ENCODE data around the gene HMGB2.

HMGB2 gene

DNA sequence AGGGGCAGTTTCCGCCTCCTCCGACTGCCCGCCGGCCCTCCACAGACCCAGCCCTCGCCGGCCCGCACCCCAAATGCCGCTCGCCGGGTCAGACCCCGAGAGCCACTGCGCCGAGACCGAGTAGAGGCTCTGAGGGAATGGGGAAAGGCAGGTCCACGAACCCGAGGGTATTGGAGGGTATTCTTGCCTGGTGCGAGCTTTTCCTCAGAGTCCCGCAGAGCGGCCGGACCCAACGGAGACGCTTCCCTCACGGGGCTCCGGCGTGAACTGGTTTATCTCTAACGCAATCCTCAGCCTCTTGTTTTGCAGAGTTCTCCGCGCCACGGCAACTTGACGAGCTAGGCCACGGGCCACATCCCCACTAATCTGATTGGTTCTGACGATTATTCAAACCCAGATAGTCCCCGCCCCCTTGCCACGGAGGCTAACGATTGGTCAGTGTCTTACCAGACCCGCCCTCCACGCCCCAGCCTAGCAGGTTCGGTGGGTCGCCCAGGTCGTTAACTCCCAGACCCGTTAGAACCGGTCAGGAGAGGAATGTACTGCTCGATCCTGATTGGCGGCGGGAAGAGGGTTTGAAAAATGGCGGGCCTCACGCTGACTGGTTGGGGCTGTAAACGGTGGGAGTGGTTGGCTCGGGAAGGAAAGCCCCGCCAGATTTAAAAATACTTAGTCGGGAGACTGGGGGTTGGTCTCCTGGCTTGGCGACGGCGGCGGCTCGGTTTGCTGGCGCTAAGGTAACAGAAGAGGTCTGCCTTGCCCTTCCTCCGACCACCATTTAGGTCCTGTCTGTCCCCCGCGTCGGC is at the start of gene HMGB2:
Gene HMGB2 (minus strand): TSS at position 274 of the 806 bp plus-strand sequence. CDS start 709 bp downstream, outside the sequence.
- DNase-seq: peak; percentile 100

DNA sequence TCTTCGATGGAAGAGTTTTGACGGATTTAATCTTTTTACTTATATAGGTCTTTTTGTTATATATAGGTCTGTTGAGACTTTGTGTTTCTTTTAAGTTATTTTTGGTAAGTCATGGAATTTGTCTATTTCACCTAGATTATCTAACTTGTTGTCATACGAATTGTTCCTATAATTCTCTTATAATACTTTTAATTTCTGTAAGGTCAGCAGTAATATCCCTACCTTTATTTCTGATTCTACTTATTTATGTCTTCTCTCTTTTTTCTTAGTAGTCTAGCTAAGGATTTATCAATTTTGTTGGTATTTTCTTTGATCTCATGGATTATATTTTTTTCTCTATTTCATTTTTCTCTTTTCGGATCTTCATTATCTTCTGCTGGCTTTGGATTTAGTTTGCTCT is 48.2 kb upstream of the HMGB2 start:
- no peak for DNase-seq

DNA sequence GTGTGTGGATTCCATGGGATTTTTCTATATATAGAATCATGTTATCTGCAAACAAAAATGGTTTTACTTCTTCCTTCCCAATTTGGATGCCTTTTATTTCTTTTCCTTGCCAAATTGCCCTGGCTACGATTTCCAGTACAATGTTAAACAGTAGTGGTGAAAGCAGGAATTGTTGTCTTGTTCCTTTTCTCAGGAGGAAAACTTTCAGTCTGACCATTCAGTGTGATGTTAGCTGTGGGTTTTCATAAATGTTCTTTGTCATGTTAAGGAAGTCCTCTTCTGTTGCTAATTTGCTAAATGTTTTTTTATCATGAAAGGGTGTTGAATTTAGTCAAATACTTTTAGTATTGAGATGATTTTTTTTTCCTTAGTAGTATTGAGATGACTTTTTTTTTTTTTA is 47.5 kb upstream of the HMGB2 start:
- no peak for DNase-seq

DNA sequence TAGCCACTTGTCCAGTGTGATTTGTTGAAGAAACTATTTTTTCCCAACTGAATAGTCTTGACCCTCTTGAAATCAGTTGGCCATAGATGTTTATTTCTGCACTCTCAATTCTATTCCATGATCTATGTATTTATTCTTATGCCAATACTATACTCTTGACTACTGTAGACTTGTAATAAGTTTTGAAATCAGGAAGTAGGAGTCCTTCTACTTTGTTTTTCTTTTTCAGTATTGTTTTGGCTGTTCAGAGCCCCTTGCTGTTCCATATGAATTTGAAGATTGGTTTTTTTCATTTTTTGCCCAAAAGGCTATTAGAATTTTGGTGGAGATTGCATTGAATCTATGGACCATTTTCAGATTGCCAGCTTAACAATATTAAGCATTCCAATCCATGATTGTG is 46.8 kb upstream of the HMGB2 start:
- no peak for DNase-seq

DNA sequence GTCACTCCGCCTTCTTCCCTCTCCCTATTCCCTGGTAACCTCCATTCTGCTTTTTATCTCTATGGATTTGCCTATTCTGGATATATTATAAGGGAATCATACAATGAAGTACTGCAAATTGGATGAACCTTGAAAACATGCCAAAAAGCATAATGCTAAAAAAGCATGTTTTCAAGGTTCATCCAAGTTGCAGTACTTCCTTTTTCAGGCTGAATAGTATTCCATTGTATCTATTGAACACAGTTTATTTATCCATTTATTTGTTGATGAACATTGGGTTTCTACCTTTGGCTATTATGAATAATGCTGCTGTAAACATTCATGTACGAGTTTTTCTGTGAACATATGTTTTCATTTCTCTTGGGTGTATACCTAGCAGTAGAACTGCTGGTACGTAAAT is 45.8 kb upstream of the HMGB2 start:
- no peak for DNase-seq

- no peak for DNase-seq
Measured at GRCh38 chr4:173374588-173374987, 40.4 kb upstream of the HMGB2 start.

DNA sequence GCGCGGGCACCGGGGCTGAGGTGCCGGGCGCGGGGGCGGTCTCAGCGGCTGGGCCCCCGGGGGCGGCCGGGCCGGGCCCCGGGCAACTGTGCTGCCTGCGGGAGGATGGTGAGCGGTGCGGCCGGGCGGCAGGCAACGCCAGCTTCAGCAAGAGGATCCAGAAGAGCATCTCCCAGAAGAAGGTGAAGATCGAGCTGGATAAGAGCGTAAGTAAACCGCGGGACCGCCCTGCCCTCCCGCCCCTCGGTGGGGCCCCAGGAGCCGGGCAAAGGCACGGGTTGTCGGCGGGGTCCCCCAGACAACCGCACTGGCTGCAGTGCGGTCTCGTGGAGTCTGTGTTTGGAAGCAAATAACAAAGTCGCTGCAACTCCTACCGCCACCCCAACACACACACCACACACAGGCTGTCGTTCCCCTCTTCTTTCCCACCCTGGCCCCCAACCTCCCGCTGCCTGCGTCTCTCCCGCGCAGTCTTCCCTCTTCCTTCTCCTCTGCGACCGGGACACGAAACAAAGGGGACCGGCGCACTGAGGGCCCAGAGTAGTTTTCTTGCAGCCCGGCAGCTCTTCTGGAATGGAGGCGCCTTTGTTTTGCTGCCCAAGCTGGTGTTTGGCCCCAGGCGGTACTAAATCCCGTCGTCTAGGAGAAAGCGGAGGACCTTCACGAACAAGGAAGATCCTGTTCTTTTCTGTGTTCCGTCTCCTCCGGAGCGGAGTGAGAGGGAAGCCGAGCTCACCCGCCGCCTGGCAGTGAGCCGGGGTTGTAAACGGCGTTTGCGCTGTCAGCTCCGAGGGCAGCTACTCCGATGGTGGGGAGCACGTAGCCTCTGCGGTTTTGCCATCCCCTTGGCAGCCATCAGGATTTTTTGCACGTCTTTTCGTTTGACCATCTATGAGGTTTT is 37.4 kb upstream of the HMGB2 start:
- DNase-seq: peak; percentile 45

DNA sequence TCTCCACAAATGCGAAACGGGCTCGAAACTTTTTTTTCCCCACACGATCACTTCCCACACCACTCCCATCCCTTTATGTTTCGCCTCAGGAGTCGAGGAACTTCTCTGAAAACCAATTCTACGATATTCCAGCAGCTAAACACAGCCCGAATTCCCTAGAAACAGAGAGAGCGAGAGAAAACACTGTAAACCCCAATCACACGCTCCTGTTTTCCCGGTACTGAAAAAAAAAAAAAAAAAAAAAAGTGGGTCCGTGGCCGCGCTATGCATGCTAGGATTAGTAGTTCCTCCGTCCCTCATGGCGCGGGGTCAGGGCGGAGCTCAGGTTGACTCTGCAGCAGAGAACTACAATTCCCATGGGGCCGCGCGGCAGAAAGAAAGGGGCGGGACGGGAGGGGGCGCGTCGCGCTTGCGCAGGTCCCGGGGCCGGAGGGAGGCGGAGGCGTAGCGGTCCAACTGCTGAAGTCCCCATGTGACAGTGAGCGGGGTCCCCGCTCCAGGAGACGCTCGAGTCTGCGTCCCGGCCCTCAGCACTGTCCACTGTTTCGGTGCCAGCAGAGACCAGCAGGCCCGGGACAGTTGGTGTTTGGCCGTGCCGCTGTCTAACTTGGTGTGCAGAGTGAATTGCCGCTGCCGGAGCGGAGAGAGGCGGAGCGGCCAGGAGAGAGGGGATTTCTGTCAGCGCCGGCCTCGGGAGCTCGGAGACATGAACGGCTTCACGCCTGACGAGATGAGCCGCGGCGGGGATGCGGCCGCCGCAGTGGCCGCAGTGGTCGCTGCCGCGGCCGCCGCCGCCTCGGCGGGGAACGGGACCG is 36.5 kb upstream of the HMGB2 start, which contains the start of gene SAP30:
Gene SAP30 (plus strand): TSS at position 478 of the 815 bp plus-strand sequence. CDS start 229 bp downstream, at position 707.
- DNase-seq: peak; percentile 97

- peak; percentile 60 for DNase-seq
Measured at GRCh38 chr4:173370130-173370476, 35.9 kb upstream of the HMGB2 start.

- no peak for DNase-seq
Measured at GRCh38 chr4:173367946-173368345, 33.8 kb upstream of the HMGB2 start.

GRCh38 chr4:173367285-173367684 is 33.1 kb upstream of the HMGB2 start:
- DNase-seq: no peak

DNA sequence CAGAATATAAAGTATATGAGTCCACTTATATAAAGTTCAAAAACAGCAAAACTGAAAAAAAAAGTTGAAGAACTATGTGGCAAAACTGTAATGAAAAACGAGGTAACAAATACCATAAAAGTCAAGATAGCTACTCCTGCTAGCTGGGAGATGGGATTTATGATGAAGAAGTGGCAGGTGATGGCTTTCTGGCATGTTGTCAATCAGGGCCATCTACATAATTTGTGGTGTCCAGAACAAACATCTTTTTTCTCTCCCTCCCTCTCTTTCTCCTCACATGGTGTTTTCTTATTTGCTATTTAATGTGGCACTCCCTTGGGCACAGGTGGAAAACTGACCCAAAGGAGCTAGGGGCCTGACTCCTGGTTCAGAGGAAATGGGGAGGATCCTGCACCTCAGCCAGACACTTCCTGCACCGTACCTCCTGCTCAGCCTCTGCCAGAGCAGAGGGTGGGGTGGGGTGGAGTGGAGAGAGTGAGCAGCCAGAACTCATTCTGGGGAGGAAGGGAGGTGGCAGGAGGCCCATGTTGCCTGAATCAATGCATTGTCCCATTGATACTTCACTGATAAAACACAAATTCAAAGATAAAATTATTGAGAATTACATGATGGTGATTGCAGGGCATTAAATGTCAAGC is 31.3 kb upstream of the HMGB2 start:
- no peak for DNase-seq

- DNase-seq: no peak
Measured at GRCh38 chr4:173362666-173363065, 28.5 kb upstream of the HMGB2 start.

DNA sequence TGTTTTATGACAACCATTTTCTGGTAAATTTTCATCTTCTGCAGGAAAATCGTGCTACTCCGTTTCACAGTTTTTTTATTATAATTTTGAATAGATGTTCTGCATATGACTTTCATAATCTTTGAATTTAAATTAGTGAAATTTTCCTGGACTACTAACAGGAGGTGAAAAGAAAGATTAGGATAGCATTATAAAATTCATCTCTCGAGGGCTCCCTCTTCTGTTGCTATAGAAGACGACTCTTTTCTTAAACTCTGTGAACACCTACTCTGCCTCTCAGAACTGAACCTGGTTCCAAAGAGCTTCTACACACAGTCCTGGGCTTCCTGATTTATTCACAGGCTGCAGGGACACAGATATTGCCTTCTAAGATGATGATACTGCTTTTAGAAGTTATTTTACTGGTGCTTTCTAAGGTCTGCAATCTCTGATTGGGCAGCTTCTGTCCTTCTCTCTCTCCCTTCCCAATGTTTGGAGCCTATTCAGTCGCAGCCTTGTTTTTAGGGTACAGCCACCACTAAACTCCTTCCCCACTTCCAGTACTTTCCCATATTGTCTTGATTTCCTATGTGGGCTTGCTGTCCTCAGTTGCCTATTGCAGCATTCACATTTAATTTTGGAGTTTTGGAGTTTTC is 26.5 kb upstream of the HMGB2 start:
- no peak for DNase-seq

- no peak for DNase-seq
Measured at GRCh38 chr4:173357939-173358338, 23.8 kb upstream of the HMGB2 start.

- no peak for DNase-seq
Measured at GRCh38 chr4:173347467-173347866, 13.3 kb upstream of the HMGB2 start.

- no peak for DNase-seq
Measured at GRCh38 chr4:173346074-173346473, 11.9 kb upstream of the HMGB2 start.

DNA sequence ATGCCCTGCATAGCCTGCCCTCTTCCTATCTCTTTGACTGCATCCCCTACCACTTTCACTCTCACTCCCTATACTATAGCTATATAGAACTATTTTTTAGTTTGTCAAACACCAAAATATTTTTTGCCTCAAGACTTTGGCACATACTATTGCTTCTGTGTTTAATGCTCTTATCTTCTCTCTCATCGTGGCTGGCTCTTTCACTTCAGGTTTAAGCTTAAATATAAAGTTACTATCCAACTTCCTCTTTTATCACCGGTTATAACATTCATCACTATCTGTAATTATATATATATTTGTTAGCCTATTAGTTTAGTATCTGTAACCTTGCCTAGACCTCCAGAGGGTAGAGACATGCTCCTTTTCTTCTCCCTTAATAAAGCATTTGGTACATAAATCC is 11.5 kb upstream of the HMGB2 start:
- DNase-seq: no peak

GRCh38 chr4:173343832-173344397 is 9.8 kb upstream of the HMGB2 start:
- DNase-seq: no peak

DNA sequence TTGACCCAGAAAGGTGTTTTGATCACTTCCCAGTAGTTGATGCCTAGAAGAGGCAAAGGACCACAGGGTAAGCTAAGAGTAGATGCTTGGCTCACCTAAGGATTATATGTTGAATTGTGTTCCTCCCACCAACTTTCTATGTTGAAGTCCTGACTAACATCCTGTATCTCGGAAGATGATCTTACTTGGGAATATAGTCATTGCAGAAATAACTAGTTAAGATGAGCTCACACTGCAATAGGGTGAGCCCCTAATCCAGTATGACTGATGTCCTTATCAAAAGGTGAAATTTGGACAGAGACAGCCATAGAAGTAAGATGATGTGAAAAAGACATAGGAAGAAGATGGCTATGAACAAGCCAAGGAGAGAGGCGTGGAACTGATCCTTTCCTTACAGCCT is 3.3 kb upstream of the HMGB2 start:
- DNase-seq: no peak

DNA sequence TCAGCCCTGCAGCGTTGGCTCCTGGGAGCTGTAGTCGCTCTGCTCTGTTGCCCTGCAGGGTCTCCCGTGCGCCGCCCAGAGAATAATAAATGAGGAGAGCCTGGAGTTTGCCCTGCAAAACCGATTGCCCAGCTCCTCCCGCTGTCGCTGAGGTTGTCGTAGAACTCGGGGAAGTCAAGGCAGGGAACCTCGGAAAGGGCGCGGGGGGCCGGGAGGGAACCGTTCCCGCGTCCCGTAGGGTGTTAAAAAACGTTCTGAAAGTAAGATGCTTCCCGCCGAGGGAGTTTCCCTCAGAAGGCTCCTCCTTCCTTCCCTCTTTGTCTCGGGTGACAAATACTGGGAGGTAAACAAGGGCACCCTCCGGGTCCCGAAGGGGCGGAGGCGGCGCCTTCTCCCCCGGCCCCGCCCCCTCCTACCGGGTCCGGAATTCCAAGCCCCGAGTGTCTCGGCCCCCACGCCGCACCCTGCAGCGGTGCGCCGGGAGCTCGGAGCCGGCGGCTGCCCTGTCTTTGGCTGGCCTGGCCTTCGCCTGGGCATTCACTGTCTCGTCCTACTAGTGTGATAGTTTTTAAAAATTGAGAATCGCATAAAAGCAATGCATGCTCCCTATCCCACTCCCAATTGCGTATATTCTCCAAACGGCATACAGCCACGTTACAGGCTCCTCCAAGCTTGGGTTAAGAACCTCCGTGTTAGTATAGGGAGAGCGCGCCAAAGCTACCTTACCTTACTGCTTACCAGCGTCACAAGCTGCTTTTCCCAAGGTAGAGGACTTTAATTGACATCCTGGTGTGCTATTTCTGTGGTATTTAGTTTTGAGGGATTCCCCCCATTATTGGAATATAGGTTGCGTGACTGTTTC is 964 bp upstream of the HMGB2 start:
- peak; percentile 9 for DNase-seq
